Measurements from ENCODE around the gene SNRPA.
"Not testable (repeated sequence)": the region's sequence is repeated elsewhere in the genome, so short reads cannot be mapped to it uniquely, and the experiment has no call there.

Gene SNRPA

GRCh38 chr19:40747536-40747935 is 3.5 kb upstream of the SNRPA start:
- no peak for DNase-seq

- DNase-seq, result peak; percentile 100
Observed at GRCh38 chr19:40750058-40750873, 737 bp upstream of the SNRPA start, which contains the start of gene ACTMAP. Gene ACTMAP, minus strand, starts transcription at chr19:40750477. Its CDS starts 674 bp downstream, at chr19:40749803.

- no peak for DNase-seq
Observed at GRCh38 chr19:40752257-40752781, 1.3 kb downstream of the SNRPA start.

GRCh38 chr19:40754611-40755247 is 3.7 kb downstream of the SNRPA start:
- no peak for DNase-seq

GRCh38 chr19:40755248-40755624 is 4.2 kb downstream of the SNRPA start:
- DNase-seq, result no peak

GRCh38 chr19:40755791-40756190 is 4.8 kb downstream of the SNRPA start:
- no peak for DNase-seq

- no peak for DNase-seq
Observed at GRCh38 chr19:40756502-40757110, 5.6 kb downstream of the SNRPA start.

- DNase-seq, result no peak
Observed at GRCh38 chr19:40758491-40758890, 7.5 kb downstream of the SNRPA start.

GRCh38 chr19:40759352-40759751 is 8.3 kb downstream of the SNRPA start:
- no peak for DNase-seq

- DNase-seq, result no peak
Observed at GRCh38 chr19:40762754-40763470, 11.9 kb downstream of the SNRPA start.

GRCh38 chr19:40763526-40763925 is 12.5 kb downstream of the SNRPA start:
- DNase-seq, result no peak

- no peak for DNase-seq
Observed at GRCh38 chr19:40763963-40764362, 13.0 kb downstream of the SNRPA start.

GRCh38 chr19:40766385-40766784 is 15.4 kb downstream of the SNRPA start:
- not testable (repeated sequence) for DNase-seq

- no peak for DNase-seq
Observed at GRCh38 chr19:40768869-40769268, 17.9 kb downstream of the SNRPA start.

- DNase-seq, result not testable (repeated sequence)
Observed at GRCh38 chr19:40771101-40771862, 20.3 kb downstream of the SNRPA start.

- no peak for DNase-seq
Observed at GRCh38 chr19:40774916-40775631, 24.1 kb downstream of the SNRPA start, which contains the start of gene MIA. Gene MIA, plus strand, starts transcription at chr19:40775521. Its CDS starts 22 bp downstream, at chr19:40775543.

GRCh38 chr19:40775632-40776022 is 24.6 kb downstream of the SNRPA start:
- DNase-seq, result no peak

- no peak for DNase-seq
Observed at GRCh38 chr19:40776364-40776763, 25.4 kb downstream of the SNRPA start.

- DNase-seq, result peak; percentile 92
Observed at GRCh38 chr19:40776932-40777644, 26.1 kb downstream of the SNRPA start.

GRCh38 chr19:40777645-40777936 is 26.6 kb downstream of the SNRPA start:
- no peak for DNase-seq
